ENCODE measurements around the gene SPEM1.

DNA sequence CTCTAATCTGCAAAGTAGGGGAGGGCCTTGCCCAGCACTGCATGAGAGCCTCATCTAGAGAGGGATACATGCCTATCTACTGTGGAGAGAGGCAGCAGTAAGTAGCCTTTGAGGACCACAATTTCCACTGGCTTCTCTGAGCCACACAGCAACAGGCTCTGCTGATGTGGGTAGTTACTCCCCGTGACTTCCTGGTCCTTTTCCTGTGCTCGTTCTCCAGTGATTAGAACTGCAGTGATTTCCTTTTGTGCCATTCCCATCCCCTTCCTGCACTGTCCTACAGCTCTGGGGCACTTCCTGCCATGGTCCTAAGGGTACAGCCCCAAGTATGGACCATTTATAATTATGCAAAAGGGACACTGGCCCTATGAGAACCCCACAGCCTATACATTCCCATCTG, 28.8 kb upstream of the SPEM1 start:
- TF ChIP-seq POLR2A (IDR thresholded peaks at IDR 0.05) (no peak), CTCF (IDR thresholded peaks at IDR 0.05) (no peak)

Measured in tibial nerve (tissue), 3 donors.